ENCODE results near the gene ASB13. TPM values are rescaled to one million over a fixed set of nuclear protein-coding genes. Genes with fewer than 3 reads are reported as not detected.
"Not testable (repeated sequence)": the region's sequence is repeated elsewhere in the genome, so short reads cannot be mapped to it uniquely, and the experiment has no call there.

ASB13 gene
- total RNA-seq, 2 experiments from 2014 or later = 11.3 to 12.0 TPM

DNA sequence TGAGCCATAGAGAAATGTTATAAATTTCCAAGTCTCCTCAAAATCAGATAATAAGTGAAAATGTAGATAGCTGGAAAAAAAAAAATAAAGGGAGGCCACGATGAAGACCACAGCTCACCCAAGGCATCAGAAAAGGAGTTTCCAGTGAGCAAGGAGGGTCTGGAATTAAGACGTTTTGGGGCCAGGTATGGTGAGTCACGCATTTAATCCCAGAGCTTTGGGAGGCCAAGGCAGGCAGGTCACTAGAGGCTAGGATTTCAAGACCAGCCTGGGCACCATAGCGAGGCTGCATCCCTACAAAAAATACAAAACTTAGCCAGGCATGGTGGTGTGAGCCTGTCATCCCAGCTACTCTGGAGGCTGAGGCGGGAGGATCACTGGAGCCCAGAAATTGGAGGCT lies 65.5 kb downstream of the ASB13 start:
- Mint-ChIP-seq H3K4me3 (no peak overlapping the region), H3K27me3 (no peaks in the 10 kb centered on the region), H3K4me1 (peaks cover 4% of the 10 kb centered on the region), H3K36me3 (no peaks in the 10 kb centered on the region), H3K9me3 (no peaks in the 10 kb centered on the region), H3K27ac (no peak overlapping the region)
- DNase-seq = no peak

DNA sequence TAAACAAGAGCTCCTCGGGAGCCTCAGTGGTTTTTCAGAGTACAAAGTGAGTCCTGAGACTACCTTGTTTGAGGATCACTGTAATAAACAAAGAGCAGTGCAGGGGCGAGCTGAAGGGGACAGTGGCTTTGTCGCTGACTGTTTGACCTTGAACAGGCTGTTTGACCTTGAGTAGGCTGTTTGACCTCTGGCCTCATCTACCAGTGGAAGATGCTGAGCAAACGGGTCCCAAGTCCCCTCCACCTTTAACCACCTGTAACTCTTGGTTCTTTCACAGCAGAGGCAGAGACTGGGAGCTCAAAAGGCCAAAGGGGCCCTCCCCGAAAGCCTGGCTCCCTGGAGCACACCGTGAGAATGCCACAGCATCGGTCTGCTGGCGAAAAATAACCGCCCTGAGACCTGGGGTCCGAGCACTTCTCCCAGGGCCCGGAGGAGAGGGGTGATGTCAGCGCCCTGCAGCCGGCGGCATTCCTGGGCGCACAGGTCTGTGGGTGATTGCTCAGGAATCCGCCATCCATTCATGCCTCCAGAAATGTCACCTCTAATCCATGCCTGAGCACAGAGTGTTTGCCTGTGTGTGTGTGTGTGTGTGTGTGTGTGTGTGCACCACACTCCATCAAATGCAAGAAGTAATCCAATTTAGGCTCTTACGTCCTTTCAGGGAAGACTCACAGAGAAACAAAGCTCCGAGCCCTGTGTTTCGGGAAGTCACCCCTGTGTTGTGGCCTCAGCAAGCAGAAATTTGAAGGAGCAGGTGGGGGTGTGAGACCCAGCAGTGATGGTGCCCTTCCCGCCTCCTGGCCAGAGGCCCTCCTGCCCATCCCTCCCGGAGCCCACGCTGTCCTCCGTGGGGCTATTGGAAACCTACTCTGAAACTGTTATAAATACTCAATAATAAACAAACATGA lies 66.5 kb downstream of the ASB13 start:
- Mint-ChIP-seq H3K27me3 (no peaks in the 10 kb centered on the region), H3K4me1 (peaks cover 6% of the 10 kb centered on the region), H3K4me3 (no peak overlapping the region), H3K9me3 (no peaks in the 10 kb centered on the region), H3K27ac (no peak overlapping the region), H3K36me3 (no peaks in the 10 kb centered on the region)
- DNase-seq = no peak

DNA sequence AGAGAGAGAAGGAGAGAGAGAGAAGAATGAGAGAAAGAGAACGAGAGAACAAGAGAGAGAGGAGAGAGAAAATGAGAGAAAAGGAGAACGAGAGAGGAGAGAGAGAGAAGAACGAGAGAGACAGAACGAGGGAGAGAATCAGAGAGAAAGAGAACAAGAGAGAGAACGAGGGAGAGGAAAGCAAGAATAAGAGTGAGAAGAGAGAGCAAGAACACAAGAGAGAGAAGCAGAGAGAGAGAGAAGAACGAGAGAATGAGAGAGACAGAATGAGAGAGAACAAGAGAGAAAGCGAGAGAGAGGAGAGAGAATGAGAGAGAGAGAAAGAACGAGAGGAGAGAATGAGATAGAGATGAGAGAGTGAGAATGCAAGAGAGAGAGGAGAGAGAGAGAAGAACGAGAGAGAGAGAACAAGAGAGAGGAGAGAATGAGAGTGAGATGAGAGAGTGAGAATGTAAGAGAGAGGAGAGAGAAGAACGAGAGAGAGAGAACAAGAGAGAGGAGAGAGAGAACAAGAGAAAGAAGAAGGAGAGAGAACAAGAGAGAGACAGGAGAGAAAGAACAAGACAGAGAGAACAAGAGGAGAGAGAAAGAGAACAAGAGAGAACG lies 68.2 kb downstream of the ASB13 start:
- H3K27me3 Mint-ChIP-seq = no peaks in the 10 kb centered on the region
- no peak overlapping the region for H3K4me3 Mint-ChIP-seq
- H3K36me3 Mint-ChIP-seq = no peaks in the 10 kb centered on the region
- H3K27ac Mint-ChIP-seq = no peak overlapping the region
- H3K4me1 Mint-ChIP-seq = peaks cover 9% of the 10 kb centered on the region
- no peak for DNase-seq
- H3K9me3 Mint-ChIP-seq = no peaks in the 10 kb centered on the region

DNA sequence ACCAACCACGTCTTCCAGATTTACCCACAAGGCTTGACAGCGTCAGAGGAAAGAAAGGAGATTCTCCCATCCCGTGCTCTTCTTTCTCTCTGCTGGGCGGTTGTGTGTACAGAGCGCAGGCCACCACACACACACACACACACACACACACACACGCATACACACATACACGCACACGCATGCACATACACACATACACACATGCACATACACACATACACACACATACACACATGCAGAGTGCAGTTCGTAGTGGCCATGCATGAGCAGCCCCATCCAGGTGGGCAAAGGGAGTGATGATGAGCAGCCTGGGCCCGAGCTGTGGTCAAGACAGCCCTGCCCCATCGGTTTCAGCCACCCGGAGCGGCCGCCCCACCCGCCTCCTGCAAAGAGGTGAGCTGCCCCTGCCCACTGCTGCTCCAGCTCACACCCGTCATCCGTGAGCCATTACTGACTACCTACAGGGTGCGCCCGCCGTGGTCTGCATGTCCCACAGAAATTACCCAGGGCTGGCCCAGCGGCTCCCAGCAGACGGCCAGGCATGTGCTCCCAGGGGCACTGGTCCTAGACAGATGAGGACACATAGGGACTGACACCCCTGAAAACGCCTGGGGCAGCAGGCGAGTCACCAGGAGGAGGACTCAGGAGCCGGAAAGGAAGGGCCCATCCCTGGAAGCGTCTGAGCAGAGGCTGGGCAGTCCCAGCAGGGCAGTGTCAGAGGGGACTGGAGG lies 69.6 kb downstream of the ASB13 start:
- DNase-seq = no peak
- Mint-ChIP-seq H3K36me3 (no peaks in the 10 kb centered on the region), H3K27me3 (no peaks in the 10 kb centered on the region), H3K4me3 (no peak overlapping the region), H3K9me3 (no peaks in the 10 kb centered on the region), H3K4me1 (peaks cover 9% of the 10 kb centered on the region), H3K27ac (no peak overlapping the region)

DNA sequence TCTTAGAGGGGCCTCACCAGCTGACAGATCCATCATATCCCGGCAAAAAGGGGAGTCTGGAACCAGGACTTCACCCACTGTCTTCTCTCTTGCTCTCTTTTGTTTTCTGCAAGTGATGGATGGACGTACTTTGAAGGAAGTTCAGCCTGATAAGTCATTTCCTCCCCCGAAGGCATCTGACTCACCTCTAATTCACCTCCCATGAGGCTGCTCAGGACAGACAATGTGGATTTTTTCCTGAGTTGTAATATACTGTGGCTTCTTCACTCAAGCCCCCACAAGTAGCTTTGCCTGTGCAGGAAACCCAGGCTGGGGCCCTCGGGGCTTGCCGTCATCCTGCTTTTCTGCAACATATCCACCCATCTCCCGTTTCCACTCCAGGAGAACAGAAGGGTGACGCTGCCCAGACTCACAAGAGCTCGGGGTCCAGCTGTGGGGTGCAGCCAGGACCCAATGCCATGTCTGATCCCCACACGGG lies 70.4 kb downstream of the ASB13 start:
- H3K9me3 Mint-ChIP-seq = no peaks in the 10 kb centered on the region
- no peak overlapping the region for H3K4me3 Mint-ChIP-seq
- H3K4me1 Mint-ChIP-seq = peaks cover 9% of the 10 kb centered on the region
- DNase-seq = no peak
- H3K36me3 Mint-ChIP-seq = no peaks in the 10 kb centered on the region
- H3K27ac Mint-ChIP-seq = no peak overlapping the region
- H3K27me3 Mint-ChIP-seq = no peaks in the 10 kb centered on the region

DNA sequence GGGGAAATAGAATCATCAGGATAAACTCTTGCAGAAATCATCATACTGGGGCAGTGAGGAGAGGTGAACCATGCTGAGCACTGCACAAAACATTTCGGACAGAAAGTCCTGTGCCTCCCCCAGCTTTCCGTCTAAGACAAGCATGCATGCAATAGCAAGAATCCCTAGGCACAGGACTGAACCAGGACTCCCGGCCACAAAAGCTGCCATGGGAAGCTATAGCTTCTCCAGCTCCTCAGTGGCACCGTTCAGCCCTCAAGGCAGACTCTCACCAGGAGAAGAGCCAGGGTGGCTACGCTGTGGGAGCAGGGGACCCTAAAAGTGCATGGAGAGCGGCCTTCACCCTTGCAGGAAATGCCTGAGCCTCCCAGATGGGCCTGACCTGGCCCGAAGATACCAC lies 70.8 kb downstream of the ASB13 start:
- Mint-ChIP-seq H3K27me3 (no peaks in the 10 kb centered on the region), H3K9me3 (no peaks in the 10 kb centered on the region), H3K4me1 (peaks cover 9% of the 10 kb centered on the region), H3K36me3 (no peaks in the 10 kb centered on the region), H3K4me3 (no peak overlapping the region), H3K27ac (no peak overlapping the region)
- no peak for DNase-seq

DNA sequence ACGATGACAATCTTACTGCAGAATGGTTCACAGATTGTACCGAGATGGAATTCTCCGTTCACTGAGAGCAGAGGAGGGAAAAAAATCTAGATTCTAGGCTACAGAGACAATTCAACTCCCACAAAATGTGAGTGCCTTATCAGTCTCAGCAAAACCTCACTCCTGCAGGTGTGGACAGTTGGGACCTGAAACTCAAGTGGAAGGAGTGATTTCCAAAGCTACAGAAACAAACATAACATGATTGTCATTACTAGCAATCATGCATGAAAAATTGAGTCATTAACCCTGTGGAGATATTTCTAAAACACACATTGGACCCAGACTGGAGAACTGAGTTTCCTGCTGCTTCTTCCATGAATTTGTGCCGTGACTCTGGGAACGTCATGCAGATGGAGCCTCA lies 71.3 kb downstream of the ASB13 start:
- Mint-ChIP-seq H3K36me3 (no peaks in the 10 kb centered on the region), H3K4me1 (peaks cover 9% of the 10 kb centered on the region), H3K9me3 (no peaks in the 10 kb centered on the region), H3K27ac (no peak overlapping the region), H3K27me3 (no peaks in the 10 kb centered on the region), H3K4me3 (no peak overlapping the region)
- no peak for DNase-seq

DNA sequence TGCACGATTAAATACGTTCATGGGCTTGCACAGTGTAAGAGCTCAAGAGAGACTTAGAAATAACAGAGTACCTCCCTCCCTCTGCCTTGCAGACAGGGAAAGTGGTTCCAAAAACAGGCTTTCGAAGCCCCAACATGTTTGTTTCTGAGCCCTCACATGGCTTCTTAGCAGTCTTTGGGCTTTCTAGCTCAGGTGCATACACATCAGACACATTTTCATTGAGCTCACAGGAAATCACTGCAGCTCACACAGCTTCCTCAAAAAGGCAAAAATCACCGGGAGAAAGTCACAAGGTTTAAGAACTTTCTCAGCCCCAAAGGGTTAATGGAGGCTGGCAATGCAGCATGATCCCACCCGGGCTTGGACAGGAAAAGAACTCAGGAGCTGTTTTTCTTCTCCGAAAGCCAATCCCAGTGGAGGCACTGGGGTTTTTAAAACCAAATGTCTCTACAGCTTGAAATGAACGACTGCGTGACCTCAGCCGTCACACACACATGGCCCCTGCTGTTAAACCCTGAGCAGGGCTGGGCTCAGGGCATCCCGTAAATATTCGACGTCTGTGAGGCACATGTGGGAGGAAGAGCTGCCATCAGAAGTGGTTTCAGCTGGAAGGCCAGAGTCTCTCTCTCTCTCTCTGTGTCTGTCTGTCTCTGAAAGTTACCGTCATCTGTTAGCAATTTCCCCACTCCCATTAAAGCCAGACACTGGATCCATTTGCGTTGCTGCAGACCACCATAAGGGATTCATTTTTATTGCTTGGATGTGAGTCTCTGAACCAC lies 71.9 kb downstream of the ASB13 start:
- no peak for DNase-seq
- Mint-ChIP-seq H3K27ac (no peak overlapping the region), H3K27me3 (no peaks in the 10 kb centered on the region), H3K9me3 (no peaks in the 10 kb centered on the region), H3K4me1 (peaks cover 9% of the 10 kb centered on the region), H3K4me3 (no peak overlapping the region), H3K36me3 (no peaks in the 10 kb centered on the region)

DNA sequence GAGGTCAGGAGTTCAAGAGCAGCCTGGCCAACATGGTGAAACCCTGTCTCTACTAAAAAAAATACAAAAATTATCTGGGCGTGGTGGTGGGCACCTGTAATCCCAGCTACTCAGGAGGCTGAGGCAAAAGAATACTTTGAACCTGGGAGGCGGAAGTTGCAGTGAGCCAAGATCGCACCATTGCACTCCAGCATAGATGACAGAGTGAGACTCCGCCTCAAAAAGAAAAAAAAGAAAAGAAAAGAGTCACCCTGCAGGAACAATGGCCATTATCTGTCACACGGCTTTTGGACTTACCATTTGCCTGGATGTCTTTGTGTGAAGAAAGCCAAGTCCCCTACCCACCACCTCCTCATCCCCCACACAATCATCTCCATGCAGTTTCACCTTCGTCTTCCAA lies 73.0 kb downstream of the ASB13 start:
- H3K27me3 Mint-ChIP-seq, DNase-seq, H3K4me1 Mint-ChIP-seq, H3K4me3 Mint-ChIP-seq, H3K9me3 Mint-ChIP-seq, H3K27ac Mint-ChIP-seq, H3K36me3 Mint-ChIP-seq: not testable (repeated sequence)

DNA sequence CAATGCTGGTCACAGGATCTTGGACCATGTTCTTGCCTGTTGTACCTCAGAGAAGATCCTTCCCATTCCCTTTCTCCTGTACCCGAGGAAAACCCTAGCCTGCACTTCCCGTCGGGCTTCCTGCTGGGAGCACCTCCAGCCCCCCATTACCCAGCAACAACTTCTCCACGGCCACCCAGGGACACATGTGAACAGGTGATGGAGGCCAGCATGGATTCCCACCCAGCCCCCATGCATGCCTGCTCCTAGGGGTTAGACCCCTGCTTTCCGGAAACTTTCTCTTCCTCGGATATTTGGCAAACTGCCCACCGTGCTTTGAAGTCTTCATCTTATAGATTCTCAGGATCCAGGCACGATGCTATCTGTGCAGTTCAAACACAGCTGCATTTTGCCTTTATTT lies 74.3 kb downstream of the ASB13 start:
- Mint-ChIP-seq H3K27me3 (no peaks in the 10 kb centered on the region), H3K36me3 (no peaks in the 10 kb centered on the region), H3K4me1 (peaks cover 9% of the 10 kb centered on the region), H3K27ac (no peak overlapping the region), H3K9me3 (no peaks in the 10 kb centered on the region), H3K4me3 (no peak overlapping the region)
- no peak for DNase-seq

DNA sequence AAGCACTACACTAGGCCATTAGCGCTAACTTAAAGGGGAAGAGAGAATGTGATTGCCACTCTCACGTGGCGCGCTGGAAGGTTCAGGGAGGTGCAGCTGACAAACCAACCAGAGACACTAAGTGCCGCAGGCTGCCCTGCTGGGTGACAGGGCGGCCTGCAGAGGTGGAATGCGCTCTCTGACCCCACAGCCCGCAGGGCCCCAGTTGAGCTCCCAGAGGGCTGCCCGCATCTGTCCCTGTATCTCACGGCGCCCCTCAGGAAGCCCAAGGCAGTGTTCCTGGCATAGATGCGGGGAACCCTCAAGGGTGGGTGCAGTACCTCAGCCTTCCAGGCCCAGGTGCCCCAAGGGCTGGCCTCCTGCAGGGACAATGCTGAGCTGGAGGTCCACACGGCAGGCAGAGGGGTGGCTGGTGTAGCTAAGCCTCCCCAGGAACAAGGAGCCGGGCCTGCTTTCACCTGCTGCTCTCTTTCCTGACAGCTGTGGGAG lies 75.0 kb downstream of the ASB13 start:
- Mint-ChIP-seq H3K36me3 (no peaks in the 10 kb centered on the region), H3K4me1 (peaks cover 9% of the 10 kb centered on the region), H3K4me3 (no peak overlapping the region), H3K27me3 (no peaks in the 10 kb centered on the region), H3K27ac (no peak overlapping the region), H3K9me3 (no peaks in the 10 kb centered on the region)
- DNase-seq = no peak

DNA sequence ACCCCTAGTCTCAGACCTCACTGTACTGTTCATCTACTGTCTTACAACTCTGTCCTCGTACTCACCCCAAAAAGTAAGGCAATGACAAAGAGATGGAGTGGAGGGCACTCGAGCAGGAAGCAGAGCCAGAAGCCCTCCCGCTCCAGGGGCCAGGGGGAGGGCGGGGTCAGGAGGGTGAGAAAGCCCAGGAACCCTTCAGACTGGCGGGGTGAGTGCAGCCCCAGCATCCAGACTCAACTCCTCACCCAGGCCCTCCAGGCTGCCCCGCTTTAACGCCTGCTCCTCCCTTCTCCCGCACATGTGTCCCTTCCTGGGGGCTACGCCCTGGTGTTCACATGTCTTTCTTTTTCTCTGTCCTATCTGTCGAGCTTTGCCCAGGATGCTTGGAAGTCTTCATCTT lies 75.6 kb downstream of the ASB13 start:
- Mint-ChIP-seq H3K27me3 (no peaks in the 10 kb centered on the region), H3K36me3 (no peaks in the 10 kb centered on the region), H3K4me1 (peaks cover 5% of the 10 kb centered on the region), H3K9me3 (no peaks in the 10 kb centered on the region), H3K4me3 (no peak overlapping the region), H3K27ac (no peak overlapping the region)
- no peak for DNase-seq

DNA sequence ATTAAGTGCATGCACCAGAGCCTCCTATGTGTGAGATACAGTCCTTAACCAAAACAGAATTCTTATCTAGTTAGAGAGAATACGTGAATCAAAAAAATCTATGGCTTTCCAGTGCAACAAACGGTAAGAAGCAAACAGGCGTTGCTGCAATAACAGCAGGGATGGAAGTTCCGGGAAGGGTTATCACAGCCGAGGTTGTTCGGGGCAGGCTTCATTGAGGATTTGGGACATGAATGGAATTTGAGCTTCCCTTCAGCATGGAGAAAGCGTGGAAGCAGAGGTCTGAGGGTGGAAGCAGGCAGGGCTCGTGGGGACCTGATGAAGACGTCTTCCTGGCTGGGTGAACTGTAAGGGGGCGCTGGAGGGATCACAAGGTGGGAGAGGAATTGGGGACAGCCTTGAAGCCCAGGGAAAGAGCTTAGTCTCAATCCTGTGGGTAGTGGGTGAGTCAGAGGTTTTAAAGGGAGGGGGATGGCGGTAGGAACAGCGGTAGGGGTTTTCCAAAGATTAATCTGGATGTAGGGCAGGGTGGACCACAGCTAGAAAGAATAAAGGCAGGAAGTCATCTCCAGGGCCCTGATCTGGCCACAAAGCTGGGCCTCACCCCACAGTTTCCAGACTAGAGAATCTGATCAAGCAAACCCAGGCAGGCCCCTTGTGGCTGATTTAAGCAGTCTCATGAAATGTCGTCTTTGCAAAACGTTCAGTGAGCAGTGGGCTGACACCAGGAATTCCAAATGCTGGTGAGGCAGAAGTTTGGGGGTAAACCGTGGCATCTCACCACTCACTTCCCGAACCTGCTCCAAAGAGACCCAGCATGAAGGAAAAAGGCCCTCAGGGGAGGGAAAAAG lies 76.5 kb downstream of the ASB13 start:
- DNase-seq = peak; percentile 9
- Mint-ChIP-seq H3K27ac (no peak overlapping the region), H3K4me1 (peaks cover 4% of the 10 kb centered on the region), H3K4me3 (no peak overlapping the region), H3K9me3 (no peaks in the 10 kb centered on the region), H3K36me3 (no peaks in the 10 kb centered on the region), H3K27me3 (no peaks in the 10 kb centered on the region)

Data from activated naive CD8-positive, alpha-beta T cell treated with anti-CD3 and anti-CD28 coated beads for 36 hours (primary cell).